Chondrocyte (in vitro differentiated cells): Measurements from ENCODE around the gene CDRT15. TPM values are rescaled to one million over a fixed set of nuclear protein-coding genes. Genes with fewer than 3 reads are reported as not detected.
"Not testable (repeated sequence)": the region's sequence is repeated elsewhere in the genome, so short reads cannot be mapped to it uniquely, and the experiment has no call there.

Source experiments
- DNase-seq: peaks from one replicate; pipeline ENCODE4 v3.0.0; 2021; ENCODE audit warnings: mixed read lengths, low spot score
- H3K27ac Mint-ChIP-seq: one replicate; pipeline ENCODE4 v1.8.0; 2021; ENCODE audit warnings: mild to moderate bottlenecking, moderate library complexity, mixed read lengths; ENCODE audit not compliant: unreplicated experiment
- H3K27me3 Mint-ChIP-seq: 2 replicates; pipeline ENCODE4 v1.8.0; 2021; ENCODE audit warnings: low read depth, mixed read lengths
- H3K36me3 Mint-ChIP-seq: 2 replicates; pipeline ENCODE4 v1.8.0; 2021; ENCODE audit warnings: low read depth, mixed read lengths
- H3K4me1 Mint-ChIP-seq: 2 replicates; pipeline ENCODE4 v1.8.0; 2021; ENCODE audit warnings: low read depth, mild to moderate bottlenecking, mixed read lengths
- H3K4me3 Mint-ChIP-seq: one replicate; pipeline ENCODE4 v1.8.0; 2021; ENCODE audit warnings: mild to moderate bottlenecking, moderate library complexity, mixed read lengths; ENCODE audit not compliant: unreplicated experiment
- H3K9me3 Mint-ChIP-seq: 2 replicates; pipeline ENCODE4 v1.8.0; 2021; ENCODE audit warnings: low read depth, mixed read lengths
- CTCF ChIP-seq: fragments of 200-600 bp; sonication (generic); IDR thresholded peaks from 2 replicates; pipeline ENCODE4 v1.5.0; 2021; ENCODE audit warnings: antibody characterized with exemption, mild to moderate bottlenecking, moderate library complexity
- total RNA-seq: library from RNA; stranded (reverse); gene quantifications from 3 replicates; pipeline ENCODE4 v1.2.1, GENCODE V29; 2021

Gene CDRT15
- total RNA-seq, 1 donor from 2014 or later, result not detected

GRCh38 chr17:14268264-14268663 is 31.6 kb upstream of the CDRT15 start:
- H3K27me3 Mint-ChIP-seq, result peaks cover 1% of the 10 kb centered on the region
- no peak overlapping the region for H3K27ac Mint-ChIP-seq
- H3K4me3 Mint-ChIP-seq, result no peak overlapping the region
- TF ChIP-seq CTCF, result no peak
- no peaks in the 10 kb centered on the region for H3K4me1 Mint-ChIP-seq
- no peak for DNase-seq
- H3K36me3 Mint-ChIP-seq, result no peaks in the 10 kb centered on the region
- peaks cover 6% of the 10 kb centered on the region for H3K9me3 Mint-ChIP-seq

GRCh38 chr17:14261406-14261805 is 24.7 kb upstream of the CDRT15 start:
- TF ChIP-seq CTCF, result no peak
- Mint-ChIP-seq H3K27ac (no peak overlapping the region), H3K4me1 (no peaks in the 10 kb centered on the region), H3K4me3 (no peak overlapping the region), H3K36me3 (no peaks in the 10 kb centered on the region), H3K27me3 (no peaks in the 10 kb centered on the region), H3K9me3 (no peaks in the 10 kb centered on the region)
- DNase-seq, result no peak

DNA sequence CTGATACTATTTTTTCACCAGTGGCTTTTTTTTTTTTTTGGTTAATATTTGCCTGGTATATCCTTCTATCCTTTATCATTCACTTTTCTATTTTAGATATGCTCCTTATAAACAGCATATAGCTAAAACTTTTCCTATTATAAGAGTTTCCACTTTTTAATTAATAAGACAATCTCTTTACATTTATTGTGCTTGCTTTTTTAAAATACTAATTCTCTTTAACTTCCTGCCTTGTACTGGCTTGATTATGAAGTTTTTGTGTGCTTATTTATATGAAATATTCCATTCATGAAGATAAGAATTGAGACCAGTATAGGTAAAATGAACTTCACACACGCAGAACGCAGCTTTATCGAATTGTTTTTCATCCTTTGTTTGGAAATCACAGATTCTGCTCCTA is 9.0 kb upstream of the CDRT15 start:
- no peak for TF ChIP-seq CTCF
- Mint-ChIP-seq H3K27me3 (no peaks in the 10 kb centered on the region), H3K36me3 (no peaks in the 10 kb centered on the region), H3K27ac (no peak overlapping the region), H3K4me3 (no peak overlapping the region), H3K9me3 (no peaks in the 10 kb centered on the region), H3K4me1 (no peaks in the 10 kb centered on the region)
- DNase-seq, result no peak

- Mint-ChIP-seq H3K4me1 (no peaks in the 10 kb centered on the region), H3K27ac (no peak overlapping the region), H3K4me3 (no peak overlapping the region), H3K9me3 (no peaks in the 10 kb centered on the region), H3K36me3 (no peaks in the 10 kb centered on the region), H3K27me3 (no peaks in the 10 kb centered on the region)
- no peak for TF ChIP-seq CTCF
- no peak for DNase-seq
Observed at GRCh38 chr17:14245002-14245401, 8.3 kb upstream of the CDRT15 start.

- H3K27me3 Mint-ChIP-seq, H3K36me3 Mint-ChIP-seq, H3K4me3 Mint-ChIP-seq, H3K27ac Mint-ChIP-seq, DNase-seq, H3K4me1 Mint-ChIP-seq, H3K9me3 Mint-ChIP-seq: not testable (repeated sequence)
Observed at GRCh38 chr17:14239271-14239670, 2.6 kb upstream of the CDRT15 start.

GRCh38 chr17:14236032-14236431 is 630 bp downstream of the CDRT15 start:
- H3K4me3 Mint-ChIP-seq, H3K4me1 Mint-ChIP-seq, H3K9me3 Mint-ChIP-seq, H3K27me3 Mint-ChIP-seq, H3K36me3 Mint-ChIP-seq, H3K27ac Mint-ChIP-seq, DNase-seq: not testable (repeated sequence)

- not testable (repeated sequence) for H3K27ac Mint-ChIP-seq, H3K9me3 Mint-ChIP-seq, DNase-seq, H3K4me1 Mint-ChIP-seq, H3K36me3 Mint-ChIP-seq, H3K27me3 Mint-ChIP-seq, H3K4me3 Mint-ChIP-seq
Observed at GRCh38 chr17:14235047-14235446, 1.6 kb downstream of the CDRT15 start.

- Mint-ChIP-seq H3K4me1 (peaks cover 23% of the 10 kb centered on the region), H3K4me3 (peak overlapping the region; percentile 43), H3K27ac (peak overlapping the region; percentile 93)
- not testable (repeated sequence) for H3K36me3 Mint-ChIP-seq, H3K9me3 Mint-ChIP-seq, DNase-seq, H3K27me3 Mint-ChIP-seq
Observed at GRCh38 chr17:14231187-14231586, 5.5 kb downstream of the CDRT15 start.
